NCI-H82 treated with DMSO at 0.1 percent for 48 hours (cell line): ENCODE measurements around the gene PIM1.

Experiments used
- DNase-seq: peaks from one replicate; lab custom pipeline; 2025; ENCODE audit not compliant: unreplicated experiment; lab: John Stamatoyannopoulos, UW

Gene PIM1

GRCh38 chr6:37221585-37222124 lies 51.7 kb downstream of the PIM1 start:
- DNase-seq: no peak

GRCh38 chr6:37222125-37222967 lies 52.4 kb downstream of the PIM1 start:
- peak; percentile 81 for DNase-seq

GRCh38 chr6:37222992-37223391 lies 53.0 kb downstream of the PIM1 start:
- no peak for DNase-seq
